ENCODE measurements around the gene SAYSD1.

SAYSD1 gene

GRCh38 chr6:39077882-39078594 is 36.9 kb downstream of the SAYSD1 start:
- DNase-seq: no peak

- no peak for DNase-seq
Measured at GRCh38 chr6:39076623-39077535, 38.1 kb downstream of the SAYSD1 start.

- peak; percentile 22 for DNase-seq
Measured at GRCh38 chr6:39075807-39076622, 39.0 kb downstream of the SAYSD1 start.

GRCh38 chr6:39075010-39075686 is 39.8 kb downstream of the SAYSD1 start:
- no peak for DNase-seq

DNA sequence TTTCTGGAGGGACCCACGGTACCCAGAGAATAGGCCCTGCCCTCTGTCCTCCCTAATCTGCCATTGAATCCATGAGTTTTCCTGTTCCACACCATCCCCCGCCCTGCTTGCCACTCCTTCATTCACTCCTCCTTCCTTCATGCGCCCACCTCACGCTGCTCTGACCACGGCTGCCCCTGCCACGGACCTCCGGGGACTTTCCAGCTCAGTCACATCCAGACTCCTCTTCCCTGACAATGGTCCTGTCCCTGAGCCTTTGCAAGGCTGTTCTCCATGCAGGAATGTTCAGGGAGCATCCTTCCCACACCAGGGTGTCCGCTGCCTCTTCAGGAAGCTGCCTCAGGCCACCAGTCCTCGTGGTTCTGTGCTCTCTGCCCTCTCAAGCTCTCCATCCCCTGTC is 40.5 kb downstream of the SAYSD1 start:
- DNase-seq: no peak

DNA sequence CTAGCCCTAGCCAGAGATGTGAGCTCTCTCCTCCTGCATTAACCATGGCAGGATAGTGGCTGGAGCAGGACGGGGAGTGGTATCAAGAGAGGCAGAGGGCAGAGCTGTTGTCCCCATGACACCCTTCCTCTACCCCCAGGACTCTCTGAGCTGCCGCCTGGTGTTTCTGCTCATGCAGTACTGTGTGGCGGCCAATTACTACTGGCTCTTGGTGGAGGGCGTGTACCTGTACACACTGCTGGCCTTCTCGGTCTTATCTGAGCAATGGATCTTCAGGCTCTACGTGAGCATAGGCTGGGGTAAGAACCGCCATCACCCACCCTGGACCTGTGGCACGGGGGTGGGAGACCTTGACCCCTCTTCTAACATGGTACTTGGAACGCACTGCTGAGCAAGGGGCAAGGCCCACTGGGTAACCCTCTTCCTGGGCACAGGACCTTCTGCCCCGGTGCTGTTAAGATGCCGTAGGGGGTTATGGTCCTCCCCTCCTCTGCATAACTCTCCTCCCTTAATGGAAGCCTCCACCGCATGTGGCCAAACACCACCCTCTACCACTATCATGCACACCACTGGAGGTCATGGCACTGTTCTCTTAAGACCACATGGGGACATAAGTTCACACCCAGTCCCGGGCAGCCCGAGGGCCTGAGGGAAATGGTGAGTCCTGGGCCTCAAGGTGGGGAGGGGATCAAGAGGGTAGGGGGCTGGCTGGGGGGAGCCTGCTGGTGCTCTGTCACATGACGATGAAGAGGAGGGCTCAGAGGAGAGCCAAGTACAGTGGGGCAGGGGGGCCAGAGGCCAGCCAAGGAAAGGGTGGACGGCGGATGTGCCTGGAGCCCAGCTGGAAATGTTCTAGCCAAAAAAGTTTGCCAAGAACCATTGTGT is 41.3 kb downstream of the SAYSD1 start:
- no peak for DNase-seq

DNA sequence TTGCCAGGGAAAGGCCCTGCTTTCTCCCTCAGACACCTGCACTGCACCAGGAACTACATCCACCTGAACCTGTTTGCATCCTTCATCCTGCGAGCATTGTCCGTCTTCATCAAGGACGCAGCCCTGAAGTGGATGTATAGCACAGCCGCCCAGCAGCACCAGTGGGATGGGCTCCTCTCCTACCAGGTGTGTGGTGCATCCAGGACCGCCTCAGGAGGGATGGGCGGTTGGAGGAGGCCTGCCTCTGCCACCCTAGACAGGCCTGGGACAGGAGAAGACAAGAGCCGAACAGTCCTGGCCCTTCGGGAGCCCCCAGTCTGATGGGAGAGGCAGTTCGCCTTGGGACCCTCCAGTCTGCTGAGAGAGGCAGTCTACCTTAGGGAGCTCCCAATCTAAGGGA is 42.2 kb downstream of the SAYSD1 start:
- DNase-seq: no peak

DNA sequence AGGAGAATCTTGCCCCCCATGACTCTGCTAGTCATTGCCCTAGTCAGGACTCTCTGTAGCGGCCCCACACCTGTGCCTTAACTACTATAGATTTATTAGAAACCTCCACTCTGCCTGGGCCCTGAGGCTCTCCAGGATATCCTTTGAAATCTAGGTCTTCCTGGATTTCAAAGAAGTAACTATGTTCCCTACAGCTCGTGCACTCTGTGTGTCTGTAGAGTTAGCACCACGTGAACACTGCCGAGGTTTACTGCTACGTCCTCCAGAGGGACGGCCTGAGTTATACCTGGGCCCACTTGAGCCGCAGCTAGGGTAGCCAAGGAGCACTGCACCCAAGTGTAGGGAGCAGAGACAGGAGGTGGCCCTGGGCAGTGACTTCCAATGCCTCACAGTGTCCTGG is 46.6 kb downstream of the SAYSD1 start:
- no peak for DNase-seq

GRCh38 chr6:39065561-39065960 is 49.4 kb downstream of the SAYSD1 start:
- DNase-seq: no peak

- no peak for DNase-seq
Measured at GRCh38 chr6:39063526-39063925, 51.5 kb downstream of the SAYSD1 start.

DNA sequence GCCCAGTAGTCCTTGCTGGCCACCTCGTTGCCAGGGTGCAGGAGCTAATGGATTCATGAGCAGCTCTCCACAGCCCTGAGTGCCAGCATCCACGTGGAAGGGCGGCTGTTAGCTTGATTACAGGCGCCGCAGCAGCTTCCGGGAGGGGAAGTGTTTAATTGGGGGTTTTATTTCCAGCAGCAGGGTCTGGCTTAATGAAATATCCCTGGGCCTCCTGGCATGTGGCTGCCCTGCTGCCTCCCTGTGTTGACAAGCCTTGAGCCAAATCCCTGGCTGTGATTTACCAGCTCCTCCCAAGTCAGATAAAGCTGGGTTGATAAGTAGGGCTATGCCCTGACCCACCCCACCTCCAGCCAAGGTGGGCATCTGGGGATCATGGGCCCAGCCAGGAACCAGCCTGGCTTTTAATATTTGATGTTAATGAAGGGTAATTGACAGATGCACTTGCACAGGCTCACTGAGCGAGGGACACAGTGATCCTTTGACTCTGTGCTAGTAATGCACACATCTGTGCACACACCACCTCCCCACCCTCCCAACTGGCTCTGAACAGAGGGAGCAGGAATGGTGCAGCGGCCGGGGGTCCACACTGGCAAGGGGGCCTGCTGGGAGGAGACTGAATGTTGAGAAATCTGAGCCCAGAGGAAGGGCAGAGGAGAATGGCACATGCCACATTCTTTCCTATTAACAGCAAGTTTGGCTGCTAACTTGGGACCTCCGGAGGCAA is 52.8 kb downstream of the SAYSD1 start:
- DNase-seq: no peak

- DNase-seq: no peak
Measured at GRCh38 chr6:39061588-39061987, 53.4 kb downstream of the SAYSD1 start.

DNA sequence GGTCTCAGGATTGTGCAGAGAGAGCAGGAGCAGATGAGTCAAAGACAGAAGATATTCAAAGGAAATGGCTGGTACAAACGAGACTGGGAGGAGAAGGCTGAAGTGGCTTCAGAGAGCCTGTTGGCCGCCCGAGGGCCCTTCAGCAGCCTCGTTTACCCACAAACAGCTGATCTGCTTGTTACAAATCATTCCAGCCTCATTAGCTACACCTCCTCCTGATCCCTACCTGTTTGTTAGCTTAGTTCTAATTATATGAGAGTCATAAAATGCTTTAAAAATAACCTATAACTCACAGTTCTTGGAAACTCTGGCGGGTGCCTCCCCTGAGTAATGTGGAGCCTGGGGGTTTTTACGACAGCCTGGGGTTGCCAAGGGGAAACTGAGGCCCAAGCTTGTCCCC is 53.8 kb downstream of the SAYSD1 start:
- DNase-seq: no peak

- DNase-seq: no peak
Measured at GRCh38 chr6:39060467-39061160, 54.4 kb downstream of the SAYSD1 start.

- DNase-seq: no peak
Measured at GRCh38 chr6:39059496-39060310, 55.3 kb downstream of the SAYSD1 start.

- DNase-seq: no peak
Measured at GRCh38 chr6:39058471-39059147, 56.4 kb downstream of the SAYSD1 start.

GRCh38 chr6:39057251-39058155 is 57.5 kb downstream of the SAYSD1 start:
- no peak for DNase-seq

DNA sequence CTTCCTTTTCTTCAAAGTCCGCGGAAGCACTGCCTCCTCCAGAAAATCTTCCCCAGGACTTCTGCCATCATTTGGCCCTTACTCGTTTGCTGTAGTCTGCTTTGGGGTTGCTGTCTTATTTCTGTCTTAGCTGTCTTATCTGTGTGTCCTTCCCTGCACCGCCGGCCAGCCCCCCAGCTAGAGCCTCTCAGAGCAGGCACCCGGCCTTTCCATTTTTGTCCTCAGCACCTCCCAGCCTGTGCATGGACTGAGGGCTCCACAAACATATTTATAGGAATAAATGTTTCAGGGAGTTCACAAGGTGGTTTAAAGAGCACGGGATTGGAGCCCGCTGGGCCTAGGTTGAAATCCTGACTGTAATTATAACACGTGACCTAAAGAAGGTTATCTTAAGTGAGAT is 58.3 kb downstream of the SAYSD1 start:
- no peak for DNase-seq

Data from activated CD4-positive, alpha-beta T cell treated with anti-CD3 and anti-CD28 coated beads, Interleukin-2, Interleukin-6, amounts not matched to agents 100 ng/mL and 50 ng/mL, durations not matched to agents 16 hours and 8 hours (primary cell).